Fibroblast of the aortic adventitia (primary cell): ENCODE measurements around the gene LAMA3. TPM values are rescaled to one million over a fixed set of nuclear protein-coding genes. Genes with fewer than 3 reads are reported as not detected.

Experiments used
- DNase-seq: peaks from one replicate; pipeline ENCODE4 v3.0.0-alpha.2; 2010; ENCODE audit warnings: low read depth
- H3K4me3 ChIP-seq: 2 replicates; pipeline ENCODE4 v1.5.1; 2011; ENCODE audit warnings: low read depth, mild to moderate bottlenecking, control low read depth, low read length, moderate library complexity
- CTCF ChIP-seq: IDR thresholded peaks from 2 replicates; pipeline ENCODE4 v1.5.1; 2011; ENCODE audit warnings: mild to moderate bottlenecking, low read length, control low read depth, inconsistent platforms; ENCODE audit not compliant: insufficient read depth
- total RNA-seq: library from RNA; depleted of rRNA; stranded (reverse); fragments of >200 nt; gene quantifications from 2 replicates; pipeline ENCODE4 v1.2.3, GENCODE V29; 2012; ENCODE audit warnings: low replicate concordance

The LAMA3 gene
- total RNA-seq, 1 donor, result 15.7 TPM

GRCh38 chr18:23811176-23811575 lies 121.9 kb downstream of the LAMA3 start:
- no peak overlapping the region for H3K4me3 ChIP-seq
- no peak for TF ChIP-seq CTCF
- DNase-seq, result no peak

- peak; percentile 59 for DNase-seq
- H3K4me3 ChIP-seq, result no peak overlapping the region
- TF ChIP-seq CTCF, result peak; percentile 49
These were observed 123.5 kb downstream of the LAMA3 start for GRCh38 chr18:23812546-23813440.

GRCh38 chr18:23814991-23815614 lies 125.8 kb downstream of the LAMA3 start:
- DNase-seq, result no peak
- no peak overlapping the region for H3K4me3 ChIP-seq
- TF ChIP-seq CTCF, result no peak

- TF ChIP-seq CTCF, result no peak
- no peak overlapping the region for H3K4me3 ChIP-seq
These were observed 126.8 kb downstream of the LAMA3 start for GRCh38 chr18:23816021-23816420.

GRCh38 chr18:23816740-23817139 lies 127.5 kb downstream of the LAMA3 start:
- H3K4me3 ChIP-seq, result no peak overlapping the region
- no peak for TF ChIP-seq CTCF
- no peak for DNase-seq

More at GRCh38 chr18:23816021-23816420, 126.8 kb downstream of the LAMA3 start:
- no peak for DNase-seq

- no peak overlapping the region for H3K4me3 ChIP-seq
- no peak for TF ChIP-seq CTCF
- no peak for DNase-seq
These were observed 129.7 kb downstream of the LAMA3 start for GRCh38 chr18:23819001-23819400.
